HepG2 (cell line): ENCODE measurements around the gene CYB5D1. TPM values are rescaled to one million over a fixed set of nuclear protein-coding genes. Genes with fewer than 3 reads are reported as not detected.

Source experiments
- ATAC-seq: fragments of 200-7000 bp; cut with Tn5 transposase; 3 replicates; pipeline ENCODE4 v1.9.1; 2020; ENCODE audit warnings: mild to moderate bottlenecking, moderate library complexity
- BruUV-seq: library from RNA; stranded (reverse); fragments of 400-500 nt; replicated peaks from 2 replicates; lab custom pipeline; 2021; lab: Mats Ljungman, UMichigan
- CTCF ChIA-PET: fragments of 300-600 bp; formaldehyde crosslinking; extraction: SDS; loops from one replicate; lab custom pipeline; 2021; ENCODE audit warnings: low total read pairs, inconsistent platforms, low intra/inter-chr PET ratio; lab: Yijun Ruan, JAX
- POLR2A ChIA-PET: fragments of 350-600 bp; sonication (Branson Sonifier 250); formaldehyde crosslinking; loops from one replicate; lab custom pipeline; 2020; ENCODE audit warnings: antibody characterized with exemption, inconsistent platforms; lab: Yijun Ruan, JAX
- DNase-seq: peaks from one replicate; pipeline ENCODE4 v3.0.0-alpha.2; 2015; ENCODE audit warnings: low spot score
- FAIRE-seq: peaks from 3 replicates; lab custom pipeline; 2011; peaks lifted over from hg19 to GRCh38; lab: Jason Lieb, UNC
- H2AFZ ChIP-seq: one replicate; pipeline ENCODE4 v1.6.1; 2011; ENCODE audit warnings: low read length, inconsistent platforms
- H3K27ac ChIP-seq: fragments of 300-600 bp; 3 replicates; pipeline ENCODE4 v1.8.0; 2011; ENCODE audit warnings: mixed run types, mild to moderate bottlenecking, mixed read lengths, low read length, inconsistent platforms; ENCODE audit not compliant: insufficient read depth; ENCODE audit errors: extremely low read length
- H3K27me3 ChIP-seq, 2 experiments: fragments of 200-600 bp in 1 of 2; 2 replicates in 1 of 2; 3 replicates in 1 of 2; pipeline versions ENCODE4 v1.6.0 to v1.8.0; 2011; ENCODE audit warnings: low read length in 2 of 2, mild to moderate bottlenecking in 2 of 2, moderate library complexity in 2 of 2, inconsistent platforms in 1 of 2; ENCODE audit not compliant: insufficient read depth in 2 of 2, control insufficient read depth in 1 of 2
- H3K36me3 ChIP-seq, 2 experiments: fragments of 200-600 bp in 1 of 2; replicated peaks in 1 of 2; 2 replicates in 1 of 2; 3 replicates in 1 of 2; pipeline versions ENCODE4 v1.5.1 to v1.8.0; 2011; ENCODE audit warnings: low read length in 2 of 2, inconsistent platforms in 1 of 2; ENCODE audit not compliant: insufficient read depth in 2 of 2, control insufficient read depth in 1 of 2
- H3K4me1 ChIP-seq: 2 replicates; pipeline ENCODE4 v1.5.1; 2012; ENCODE audit warnings: low read length, inconsistent platforms; ENCODE audit not compliant: insufficient read depth
- H3K4me2 ChIP-seq: 2 replicates; pipeline ENCODE4 v1.6.0; 2011; ENCODE audit warnings: low read depth, low read length, inconsistent platforms
- H3K4me3 ChIP-seq, 3 experiments: fragments of 200-600 bp in 1 of 3; sonication (generic), shearing (Covaris generic) in 1 of 3; replicated peaks in 1 of 3; 2 replicates each; pipeline ENCODE4 v1.5.1; 2011 to 2016; ENCODE audit warnings: low read length in 3 of 3, inconsistent platforms in 2 of 3, low read depth in 2 of 3, mild to moderate bottlenecking in 2 of 3, control low read depth in 1 of 3, mixed read lengths in 1 of 3; ENCODE audit not compliant: insufficient read depth in 1 of 3
- H3K79me2 ChIP-seq: one replicate; pipeline ENCODE4 v1.6.1; 2011; ENCODE audit warnings: low read length, inconsistent platforms; ENCODE audit not compliant: insufficient read depth
- H3K9ac ChIP-seq: 2 replicates; pipeline ENCODE4 v1.6.0; 2011; ENCODE audit warnings: mild to moderate bottlenecking, low read depth, low read length, inconsistent platforms; ENCODE audit not compliant: insufficient read depth
- H3K9me3 ChIP-seq: 2 replicates; pipeline ENCODE4 v1.5.1; 2012; ENCODE audit warnings: mild to moderate bottlenecking, low read length
- H4K20me1 ChIP-seq: 2 replicates; pipeline ENCODE4 v1.6.0; 2011; ENCODE audit warnings: inconsistent platforms, mild to moderate bottlenecking, low read length, moderate library complexity; ENCODE audit not compliant: insufficient read depth
- EP300 ChIP-seq, 3 experiments: sonication (generic) in 1 of 3; formaldehyde crosslinking in 1 of 3; IDR thresholded peaks; 2 replicates each; pipeline versions ENCODE4 v1.5.1 to v1.6.1; 2011 to 2020; ENCODE audit warnings: low read depth in 2 of 3, low read length in 2 of 3, borderline replicate concordance in 1 of 3, improper control_type of control experiment in 1 of 3, mild to moderate bottlenecking in 1 of 3, missing genetic modification reagents in 1 of 3, moderate library complexity in 1 of 3
- KDM3A ChIP-seq: IDR thresholded peaks from 2 replicates; pipeline ENCODE4 v1.6.1; 2018; ENCODE audit warnings: low read depth, missing compliant biosample characterization
- MEIS2 ChIP-seq: sonication (generic); formaldehyde crosslinking; IDR thresholded peaks from 2 replicates; pipeline ENCODE4 v1.9.0; 2021; ENCODE audit warnings: mild to moderate bottlenecking, missing genetic modification reagents
- MIXL1 ChIP-seq: IDR thresholded peaks from 2 replicates; pipeline ENCODE4 v1.6.1; 2016
- SATB2 ChIP-seq: sonication (generic); formaldehyde crosslinking; IDR thresholded peaks from 2 replicates; pipeline ENCODE4 v1.5.0; 2020; ENCODE audit warnings: missing genetic modification reagents
- SMYD3 ChIP-seq: sonication (generic); formaldehyde crosslinking; IDR thresholded peaks from 2 replicates; pipeline ENCODE4 v1.8.1; 2023; ENCODE audit warnings: mild to moderate bottlenecking, missing genetic modification reagents
- SPEN ChIP-seq: sonication (generic); formaldehyde crosslinking; IDR thresholded peaks from 2 replicates; pipeline ENCODE4 v1.5.1; 2020; ENCODE audit warnings: low read depth, mild to moderate bottlenecking, missing genetic modification reagents
- SRF ChIP-seq: IDR thresholded peaks from 2 replicates; pipeline ENCODE4 v1.6.1; 2011; ENCODE audit warnings: mild to moderate bottlenecking, low read depth, low read length, moderate library complexity
- ZFP1 ChIP-seq: IDR thresholded peaks from 2 replicates; pipeline ENCODE4 v1.6.1; 2016
- WGBS: methylation state at CpG from one replicate; pipeline ENCODE4 v1.1.6; 2017; ENCODE audit warnings: low lambda C conversion rate; 5-methylcytosine and 5-hydroxymethylcytosine counted together
- in situ Hi-C: cut with HindIII; loops from 2 replicates; pipeline ENCODE4 v1.10.0; 2017; ENCODE audit warnings: low pct_unique_long_range_greater_than_20kb; ENCODE audit not compliant: extremely low pct_ligation_motif_present
- intact Hi-C: fragments of 100-400 bp; cut with micrococcal nuclease; formaldehyde crosslinking; loops from one replicate; pipeline ENCODE4 v1.10.0; 2022; ENCODE audit not compliant: unreplicated experiment
- polyA plus RNA-seq, 8 experiments: library from polyadenylated mRNA; depleted of rRNA in 3 of 8; stranded (reverse) in 7 of 8; unstranded in 1 of 8; fragments of >200 nt; fragmentation: Illumina TruSeq in 4 of 8; extraction: Trizol in 4 of 8; gene quantifications; 2 replicates each; pipeline versions ENCODE4 v1.2.1 to v1.2.3, GENCODE V29; 2011 to 2016; ENCODE audit warnings: low read depth in 4 of 8, missing spikeins in 1 of 8, mixed read lengths in 1 of 8; ENCODE audit not compliant: insufficient read depth in 1 of 8
- total RNA-seq, 5 experiments: library from RNA; depleted of rRNA; stranded (reverse); fragments of >200 nt; fragmentation: Illumina TruSeq; extraction: Trizol; gene quantifications; 2 replicates each; pipeline ENCODE4 v1.2.3, GENCODE V29; 2016; ENCODE audit warnings: low read depth in 1 of 5
- TF ChIP-seq, protein P1 (sequence below): sonication (generic); formaldehyde crosslinking; IDR thresholded peaks from 2 replicates; pipeline ENCODE4 v1.8.0; 2022; ENCODE audit warnings: mild to moderate bottlenecking, missing genetic modification reagents, borderline replicate concordance
- TF ChIP-seq, protein P2 (sequence below): sonication (generic); formaldehyde crosslinking; IDR thresholded peaks from 2 replicates; pipeline ENCODE4 v1.5.0; 2020; ENCODE audit warnings: missing genetic modification reagents, mild to moderate bottlenecking, borderline replicate concordance
- TF ChIP-seq, protein P3 (sequence below): sonication (generic); formaldehyde crosslinking; IDR thresholded peaks from 2 replicates; pipeline ENCODE4 v1.5.1; 2020; ENCODE audit warnings: mild to moderate bottlenecking, missing genetic modification reagents, moderate library complexity
- TF ChIP-seq, protein P4 (sequence below): sonication (generic); formaldehyde crosslinking; IDR thresholded peaks from 2 replicates; pipeline ENCODE4 v1.9.0; 2022; ENCODE audit warnings: low read depth, missing genetic modification reagents

The CYB5D1 gene
- total and polyA plus RNA-seq, 2 of the 13 experiments (the other 11 are each of a cell fraction or from before 2014, with no cell fraction given), result 8.9 to 17.0 TPM

DNA sequence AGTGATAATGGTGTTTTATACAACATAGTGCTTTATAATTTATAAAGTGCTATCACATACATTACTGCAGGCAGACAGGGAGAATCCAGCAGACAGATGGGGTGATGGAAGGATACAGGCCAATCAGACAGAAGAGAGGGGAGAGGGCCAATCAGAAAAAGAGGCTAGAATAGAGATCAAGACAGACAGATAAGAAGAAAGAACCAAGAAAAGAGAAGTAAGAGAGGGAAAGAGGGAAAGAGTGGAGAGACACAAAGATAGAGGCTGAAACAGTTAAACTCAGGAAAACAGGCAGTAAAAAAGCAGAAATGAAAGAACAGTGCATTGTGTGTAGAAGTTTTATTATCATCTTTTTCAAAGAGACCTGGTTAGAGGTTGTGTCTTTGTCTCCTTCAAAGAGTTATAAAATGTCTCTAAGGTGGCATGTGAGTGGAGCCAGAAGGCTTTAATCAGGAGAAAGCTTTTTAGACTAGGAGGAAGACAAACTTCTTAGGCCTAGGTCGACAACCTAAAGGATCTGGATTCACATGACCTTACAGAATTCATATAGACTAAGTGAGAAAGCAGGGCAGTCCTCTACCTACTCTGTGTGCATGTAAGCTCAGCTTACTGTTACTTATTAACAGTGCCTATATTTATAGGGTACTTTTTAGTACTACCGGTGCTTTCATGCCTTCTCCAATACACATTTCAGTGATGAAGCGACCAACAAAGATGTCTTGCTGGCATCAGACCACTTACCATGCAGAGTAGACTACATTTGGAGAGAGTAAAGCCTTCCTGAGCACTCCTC, 22.5 kb downstream of the CYB5D1 start (continued):
- TF ChIP-seq, protein P1, sequence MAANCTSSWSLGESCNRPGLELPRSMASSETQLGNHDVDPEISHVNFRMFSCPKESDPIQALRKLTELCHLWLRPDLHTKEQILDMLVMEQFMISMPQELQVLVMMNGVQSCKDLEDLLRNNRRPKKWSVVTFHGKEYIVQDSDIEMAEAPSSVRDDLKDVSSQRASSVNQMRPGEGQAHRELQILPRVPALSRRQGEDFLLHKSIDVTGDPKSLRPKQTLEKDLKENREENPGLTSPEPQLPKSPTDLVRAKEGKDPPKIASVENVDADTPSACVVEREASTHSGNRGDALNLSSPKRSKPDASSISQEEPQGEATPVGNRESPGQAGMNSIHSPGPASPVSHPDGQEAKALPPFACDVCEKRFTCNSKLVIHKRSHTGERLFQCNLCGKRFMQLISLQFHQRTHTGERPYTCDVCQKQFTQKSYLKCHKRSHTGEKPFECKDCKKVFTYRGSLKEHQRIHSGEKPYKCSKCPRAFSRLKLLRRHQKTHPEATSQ (CRISPR knock-in tag), result no peak
- TF ChIP-seq SMYD3 (CRISPR knock-in tag), result no peak
- no peak for TF ChIP-seq MEIS2 (CRISPR knock-in tag)
- TF ChIP-seq SATB2, result no peak
- TF ChIP-seq, protein P2, sequence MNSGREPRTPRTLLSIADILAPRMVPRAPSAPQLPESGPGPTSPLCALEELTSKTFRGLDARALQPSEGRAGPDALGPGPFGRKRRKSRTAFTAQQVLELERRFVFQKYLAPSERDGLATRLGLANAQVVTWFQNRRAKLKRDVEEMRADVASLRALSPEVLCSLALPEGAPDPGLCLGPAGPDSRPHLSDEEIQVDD, result no peak
- TF ChIP-seq EP300 (IDR thresholded peaks at IDR 0.05; ENCODE audit: low read depth in 2 of 2, low read length in 2 of 2), result no peak
- TF ChIP-seq EP300 (CRISPR knock-in tag; IDR thresholded peaks at IDR 0.05; ENCODE audit: borderline replicate concordance), result no peak

DNA sequence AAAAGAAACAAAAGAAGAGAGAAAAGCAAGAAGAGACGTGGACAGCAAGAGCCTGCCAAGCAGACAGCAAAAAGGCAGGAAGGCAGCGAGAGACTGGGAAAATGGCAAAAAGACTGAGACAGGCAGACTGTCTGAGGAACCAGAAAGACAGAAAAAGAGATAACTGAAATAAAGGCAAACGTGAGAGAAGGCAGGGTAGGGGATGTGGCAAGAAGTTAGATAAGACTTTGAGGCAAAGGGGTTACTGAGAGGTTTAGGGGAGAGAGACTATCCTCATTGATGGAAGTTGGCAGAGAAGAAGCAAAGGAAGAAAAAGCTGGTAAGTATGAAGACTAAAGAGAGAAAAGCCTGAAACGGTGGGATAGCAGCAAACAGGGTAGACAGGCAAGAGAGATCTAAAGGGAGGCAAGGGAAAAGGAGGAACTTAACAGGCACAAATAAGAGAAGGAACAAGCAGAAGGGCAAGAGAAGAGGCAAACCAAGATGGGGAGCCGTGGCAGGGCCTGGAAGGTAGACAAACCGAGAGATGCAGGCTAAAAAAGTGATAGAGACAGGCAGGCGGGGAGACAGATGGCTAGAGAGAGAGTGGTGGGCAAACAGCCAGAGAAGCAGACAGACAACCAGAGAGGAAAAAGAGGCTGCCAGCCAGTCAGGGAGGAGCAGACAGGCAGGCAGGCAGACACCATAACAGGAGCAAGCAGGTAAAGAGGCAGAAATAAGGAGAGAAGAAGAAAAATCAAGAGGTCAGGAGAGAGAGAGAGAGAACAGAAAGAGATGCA, 23.7 kb downstream of the CYB5D1 start:
- H3K4me1 ChIP-seq, result peaks cover 31% of the 10 kb centered on the region
- no peaks in the 10 kb centered on the region for H3K36me3 ChIP-seq
- no peak for DNase-seq
- H3K27ac ChIP-seq, result no peak overlapping the region
- ChIA-PET POLR2A (no interaction called here), CTCF (no interaction called here)
- H3K4me3 ChIP-seq, result no peak overlapping the region
- intact Hi-C loops, result no loop called here
- peaks cover 1 to 16% of the 10 kb centered on the region in 2 experiments; a peak in 2 of 5 replicates for H3K27me3 ChIP-seq
- H4K20me1 ChIP-seq, result no peaks in the 10 kb centered on the region
- H3K9ac ChIP-seq, result no peak overlapping the region
- in situ Hi-C loops, result no loop called here
- FAIRE-seq, result no peak
- no peak overlapping the region for H3K4me2 ChIP-seq
- WGBS, result 54% methylated on average over 7 of the region's 7 CpGs
- no peaks in the 10 kb centered on the region for H3K79me2 ChIP-seq
- no TSS peak for BruUV-seq
- ATAC-seq, result no peak
- H3K9me3 ChIP-seq, result no peaks in the 10 kb centered on the region
- no peak overlapping the region for H2AFZ ChIP-seq
- TF ChIP-seq ZFP1 (no peak), SRF (no peak), MIXL1 (CRISPR knock-in tag) (no peak), SPEN (CRISPR knock-in tag) (no peak), KDM3A (CRISPR knock-in tag) (no peak)
- TF ChIP-seq, protein P3, sequence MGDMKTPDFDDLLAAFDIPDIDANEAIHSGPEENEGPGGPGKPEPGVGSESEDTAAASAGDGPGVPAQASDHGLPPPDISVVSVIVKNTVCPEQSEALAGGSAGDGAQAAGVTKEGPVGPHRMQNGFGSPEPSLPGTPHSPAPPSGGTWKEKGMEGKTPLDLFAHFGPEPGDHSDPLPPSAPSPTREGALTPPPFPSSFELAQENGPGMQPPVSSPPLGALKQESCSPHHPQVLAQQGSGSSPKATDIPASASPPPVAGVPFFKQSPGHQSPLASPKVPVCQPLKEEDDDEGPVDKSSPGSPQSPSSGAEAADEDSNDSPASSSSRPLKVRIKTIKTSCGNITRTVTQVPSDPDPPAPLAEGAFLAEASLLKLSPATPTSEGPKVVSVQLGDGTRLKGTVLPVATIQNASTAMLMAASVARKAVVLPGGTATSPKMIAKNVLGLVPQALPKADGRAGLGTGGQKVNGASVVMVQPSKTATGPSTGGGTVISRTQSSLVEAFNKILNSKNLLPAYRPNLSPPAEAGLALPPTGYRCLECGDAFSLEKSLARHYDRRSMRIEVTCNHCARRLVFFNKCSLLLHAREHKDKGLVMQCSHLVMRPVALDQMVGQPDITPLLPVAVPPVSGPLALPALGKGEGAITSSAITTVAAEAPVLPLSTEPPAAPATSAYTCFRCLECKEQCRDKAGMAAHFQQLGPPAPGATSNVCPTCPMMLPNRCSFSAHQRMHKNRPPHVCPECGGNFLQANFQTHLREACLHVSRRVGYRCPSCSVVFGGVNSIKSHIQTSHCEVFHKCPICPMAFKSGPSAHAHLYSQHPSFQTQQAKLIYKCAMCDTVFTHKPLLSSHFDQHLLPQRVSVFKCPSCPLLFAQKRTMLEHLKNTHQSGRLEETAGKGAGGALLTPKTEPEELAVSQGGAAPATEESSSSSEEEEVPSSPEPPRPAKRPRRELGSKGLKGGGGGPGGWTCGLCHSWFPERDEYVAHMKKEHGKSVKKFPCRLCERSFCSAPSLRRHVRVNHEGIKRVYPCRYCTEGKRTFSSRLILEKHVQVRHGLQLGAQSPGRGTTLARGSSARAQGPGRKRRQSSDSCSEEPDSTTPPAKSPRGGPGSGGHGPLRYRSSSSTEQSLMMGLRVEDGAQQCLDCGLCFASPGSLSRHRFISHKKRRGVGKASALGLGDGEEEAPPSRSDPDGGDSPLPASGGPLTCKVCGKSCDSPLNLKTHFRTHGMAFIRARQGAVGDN (CRISPR knock-in tag), result no peak
- TF ChIP-seq, protein P4, sequence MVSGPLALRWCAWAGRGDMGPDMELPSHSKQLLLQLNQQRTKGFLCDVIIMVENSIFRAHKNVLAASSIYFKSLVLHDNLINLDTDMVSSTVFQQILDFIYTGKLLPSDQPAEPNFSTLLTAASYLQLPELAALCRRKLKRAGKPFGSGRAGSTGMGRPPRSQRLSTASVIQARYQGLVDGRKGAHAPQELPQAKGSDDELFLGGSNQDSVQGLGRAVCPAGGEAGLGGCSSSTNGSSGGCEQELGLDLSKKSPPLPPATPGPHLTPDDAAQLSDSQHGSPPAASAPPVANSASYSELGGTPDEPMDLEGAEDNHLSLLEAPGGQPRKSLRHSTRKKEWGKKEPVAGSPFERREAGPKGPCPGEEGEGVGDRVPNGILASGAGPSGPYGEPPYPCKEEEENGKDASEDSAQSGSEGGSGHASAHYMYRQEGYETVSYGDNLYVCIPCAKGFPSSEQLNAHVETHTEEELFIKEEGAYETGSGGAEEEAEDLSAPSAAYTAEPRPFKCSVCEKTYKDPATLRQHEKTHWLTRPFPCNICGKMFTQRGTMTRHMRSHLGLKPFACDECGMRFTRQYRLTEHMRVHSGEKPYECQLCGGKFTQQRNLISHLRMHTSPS (CRISPR knock-in tag), result no peak
